Neural progenitor cell (in vitro differentiated cells): ENCODE data around the gene SEPHS1.

Source experiments
- CTCF ChIP-seq: fragments of 200-600 bp; sonication (generic); IDR thresholded peaks from 2 replicates; pipeline ENCODE4 v1.5.1; 2017; ENCODE audit warnings: antibody characterized with exemption, mild to moderate bottlenecking
- EZH2 ChIP-seq: fragments of 200-600 bp; sonication (generic); IDR thresholded peaks from 2 replicates; pipeline ENCODE4 v1.6.1; 2017; ENCODE audit warnings: antibody characterized with exemption, mild to moderate bottlenecking, moderate library complexity

GRCh38 chr10:13309792-13310191 lies 38.3 kb downstream of the SEPHS1 start:
- TF ChIP-seq CTCF (no peak), EZH2 (no peak)
